ENCODE data around the gene DNM3.

The DNM3 gene

GRCh38 chr1:172460887-172461315 is 619.6 kb downstream of the DNM3 start:
- no peak for DNase-seq (ENCODE audit: extremely low read depth in 1 of 2, low read depth in 1 of 2)
